ENCODE data around the gene PTPRN2. TPM values are rescaled to one million over a fixed set of nuclear protein-coding genes. Genes with fewer than 3 reads are reported as not detected.

The PTPRN2 gene
- total RNA-seq, 1 donor from 2014 or later: 1.8 TPM

- POLR2A ChIA-PET: no interaction called here
- no peak for DNase-seq
- TF ChIP-seq CTCF (IDR thresholded peaks at IDR 0.05): no peak
- ATAC-seq (ENCODE audit: low read depth): no peak
- Mint-ChIP-seq H3K4me3 (no peak overlapping the region), H3K9me3 (peaks cover 8% of the 10 kb centered on the region), H3K27ac (no peak overlapping the region), H3K27me3 (no peaks in the 10 kb centered on the region), H3K36me3 (ENCODE audit: low read depth) (no peaks in the 10 kb centered on the region), H3K4me1 (no peaks in the 10 kb centered on the region)
- CTCF ChIA-PET: no interaction called here
- intact Hi-C loops (cut with micrococcal nuclease): loop anchor here (2.0 kb wide), 1 partner anchor 581 kb away; no protein-coding TSS in a partner anchor
Observed at GRCh38 chr7:158395780-158396278, 191.8 kb downstream of the PTPRN2 start.

DNA sequence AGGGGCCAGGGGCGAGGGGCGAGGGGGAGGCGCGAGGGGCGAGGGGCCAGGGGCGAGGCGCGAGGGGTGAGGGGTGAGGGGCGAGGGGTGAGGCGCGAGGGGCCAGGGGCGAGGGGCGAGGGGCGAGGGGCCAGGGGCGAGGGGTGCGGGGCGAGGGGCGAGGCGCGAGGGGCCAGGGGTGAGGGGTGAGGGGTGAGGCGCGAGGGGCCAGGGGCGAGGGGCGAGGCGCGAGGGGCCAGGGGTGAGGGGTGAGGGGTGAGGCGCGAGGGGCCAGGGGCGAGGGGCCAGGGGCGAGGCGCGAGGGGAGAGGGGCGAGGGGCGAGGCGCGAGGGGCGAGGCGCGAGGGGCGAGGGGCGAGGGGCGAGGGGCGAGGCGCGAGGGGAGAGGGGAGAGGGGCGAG is 192.3 kb downstream of the PTPRN2 start:
- ChIA-PET CTCF (no interaction called here), POLR2A (no interaction called here)
- H3K9me3 Mint-ChIP-seq: peaks cover 8% of the 10 kb centered on the region
- DNase-seq (no peak), ATAC-seq (ENCODE audit: low read depth) (no peak)
- intact Hi-C loops (cut with micrococcal nuclease): loop anchor here (2.0 kb wide), 1 partner anchor 581 kb away; no protein-coding TSS in a partner anchor
- no peak for TF ChIP-seq CTCF (IDR thresholded peaks at IDR 0.05)
- H3K36me3 Mint-ChIP-seq (ENCODE audit: low read depth): no peaks in the 10 kb centered on the region
- H3K27me3 Mint-ChIP-seq: no peaks in the 10 kb centered on the region
- no peaks in the 10 kb centered on the region for H3K4me1 Mint-ChIP-seq
- H3K4me3 Mint-ChIP-seq: no peak overlapping the region
- no peak overlapping the region for H3K27ac Mint-ChIP-seq

GRCh38 chr7:158394936-158395335 is 192.7 kb downstream of the PTPRN2 start:
- H3K27ac Mint-ChIP-seq: no peak overlapping the region
- CTCF ChIA-PET: no interaction called here
- TF ChIP-seq CTCF (IDR thresholded peaks at IDR 0.05): no peak
- no peaks in the 10 kb centered on the region for H3K36me3 Mint-ChIP-seq (ENCODE audit: low read depth)
- intact Hi-C loops (cut with micrococcal nuclease): loop anchor here (2.0 kb wide), 1 partner anchor 582 kb away; no protein-coding TSS in a partner anchor
- POLR2A ChIA-PET: no interaction called here
- no peaks in the 10 kb centered on the region for H3K4me1 Mint-ChIP-seq
- no peak for ATAC-seq (ENCODE audit: low read depth)
- no peak for DNase-seq
- no peaks in the 10 kb centered on the region for H3K27me3 Mint-ChIP-seq
- H3K9me3 Mint-ChIP-seq: peaks cover 8% of the 10 kb centered on the region
- no peak overlapping the region for H3K4me3 Mint-ChIP-seq

DNA sequence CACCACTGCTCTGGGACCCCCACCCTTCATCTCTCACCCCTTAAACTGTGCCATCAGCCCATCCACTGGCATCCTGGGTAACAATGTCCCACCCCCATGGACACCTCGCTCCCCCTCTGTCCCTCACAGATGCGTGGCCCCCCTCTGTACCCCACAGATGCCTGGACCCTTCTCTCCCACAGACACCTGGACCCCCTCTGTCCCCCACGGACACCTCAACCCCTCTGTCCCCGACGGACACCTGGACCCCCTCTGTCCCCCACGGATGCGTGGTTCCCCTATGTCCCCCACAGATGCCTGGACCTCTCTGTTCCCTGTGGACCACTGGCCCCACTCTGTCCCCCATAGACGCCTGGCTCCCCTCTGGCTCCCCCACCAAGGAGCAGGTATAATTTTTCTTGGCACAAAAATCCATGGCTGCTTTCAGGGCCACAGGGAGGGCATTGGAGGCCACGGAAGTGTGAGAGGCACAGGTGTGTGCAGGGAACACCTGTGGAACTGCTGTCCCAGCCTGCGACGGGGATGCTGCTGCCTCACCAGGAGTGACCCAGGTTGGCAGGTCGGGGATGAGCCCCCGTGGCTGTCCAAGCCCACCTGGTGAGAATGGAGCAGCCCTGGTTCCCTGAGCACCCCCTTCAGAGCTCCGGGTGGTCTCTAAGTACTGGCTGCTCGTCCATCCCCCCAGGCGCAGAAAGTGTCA is 193.5 kb downstream of the PTPRN2 start:
- no peaks in the 10 kb centered on the region for H3K36me3 Mint-ChIP-seq (ENCODE audit: low read depth)
- H3K9me3 Mint-ChIP-seq: peaks cover 6% of the 10 kb centered on the region
- H3K4me1 Mint-ChIP-seq: no peaks in the 10 kb centered on the region
- TF ChIP-seq CTCF (IDR thresholded peaks at IDR 0.05): no peak
- DNase-seq (no peak), ATAC-seq (ENCODE audit: low read depth) (no peak)
- ChIA-PET POLR2A (no interaction called here), CTCF (no interaction called here)
- H3K4me3 Mint-ChIP-seq: no peak overlapping the region
- intact Hi-C loops (cut with micrococcal nuclease): loop anchor here (2.0 kb wide), 1 partner anchor 583 kb away; no protein-coding TSS in a partner anchor
- no peaks in the 10 kb centered on the region for H3K27me3 Mint-ChIP-seq
- no peak overlapping the region for H3K27ac Mint-ChIP-seq

DNA sequence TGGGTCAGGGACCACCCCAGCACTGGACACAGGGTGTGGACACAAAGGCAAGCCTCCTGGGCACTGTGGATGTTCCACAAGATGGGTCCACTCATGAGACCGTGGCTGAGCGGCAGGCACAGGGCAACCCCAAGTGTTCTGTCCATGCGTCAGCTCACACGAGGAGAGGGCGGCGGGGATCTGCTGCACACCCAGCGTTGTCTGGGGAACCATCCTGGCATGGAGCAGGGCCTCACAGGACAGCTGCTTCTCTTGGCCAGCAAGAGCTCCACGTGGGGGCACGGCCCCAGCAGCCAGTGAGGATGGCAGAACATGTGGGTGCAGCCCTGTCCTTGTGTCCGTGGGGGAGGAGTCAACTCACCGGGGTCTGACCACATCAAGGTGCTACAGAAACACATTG is 195.4 kb downstream of the PTPRN2 start:
- no peak for DNase-seq
- no peak for ATAC-seq (ENCODE audit: low read depth)
- intact Hi-C loops (cut with micrococcal nuclease): no loop called here
- Mint-ChIP-seq H3K4me1 (no peaks in the 10 kb centered on the region), H3K4me3 (no peak overlapping the region), H3K9me3 (no peaks in the 10 kb centered on the region), H3K36me3 (ENCODE audit: low read depth) (no peaks in the 10 kb centered on the region), H3K27me3 (no peaks in the 10 kb centered on the region), H3K27ac (no peak overlapping the region)
- no peak for TF ChIP-seq CTCF (IDR thresholded peaks at IDR 0.05)
- ChIA-PET POLR2A (no interaction called here), CTCF (no interaction called here)
